Measurements from ENCODE around the gene CYS1.

Gene CYS1

GRCh38 chr2:10071176-10071575 is 9.0 kb downstream of the CYS1 start:
- DNase-seq: no peak

GRCh38 chr2:10067881-10068280 is 12.3 kb downstream of the CYS1 start:
- no peak for DNase-seq

DNA sequence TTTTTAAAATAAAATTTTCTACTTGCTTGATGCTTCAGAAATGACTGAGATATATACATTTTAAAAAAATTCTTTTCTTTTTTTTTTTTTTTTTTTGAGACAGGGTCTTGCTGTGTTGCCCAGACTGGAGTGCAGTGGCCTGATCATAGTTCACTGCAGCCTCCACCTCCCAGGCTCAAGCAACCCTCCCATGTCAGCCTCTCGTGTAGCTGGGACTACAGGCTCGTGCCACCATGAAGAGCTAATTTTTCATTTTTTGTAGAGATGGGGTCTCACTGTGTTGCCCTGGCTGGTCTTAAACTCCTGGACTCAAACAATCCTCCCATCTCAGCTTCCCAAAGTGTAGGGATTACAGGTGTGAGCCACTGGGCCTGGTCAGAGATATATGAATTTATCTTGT is 12.9 kb downstream of the CYS1 start:
- DNase-seq: no peak

GRCh38 chr2:10065773-10066055 is 14.5 kb downstream of the CYS1 start:
- DNase-seq: no peak

DNA sequence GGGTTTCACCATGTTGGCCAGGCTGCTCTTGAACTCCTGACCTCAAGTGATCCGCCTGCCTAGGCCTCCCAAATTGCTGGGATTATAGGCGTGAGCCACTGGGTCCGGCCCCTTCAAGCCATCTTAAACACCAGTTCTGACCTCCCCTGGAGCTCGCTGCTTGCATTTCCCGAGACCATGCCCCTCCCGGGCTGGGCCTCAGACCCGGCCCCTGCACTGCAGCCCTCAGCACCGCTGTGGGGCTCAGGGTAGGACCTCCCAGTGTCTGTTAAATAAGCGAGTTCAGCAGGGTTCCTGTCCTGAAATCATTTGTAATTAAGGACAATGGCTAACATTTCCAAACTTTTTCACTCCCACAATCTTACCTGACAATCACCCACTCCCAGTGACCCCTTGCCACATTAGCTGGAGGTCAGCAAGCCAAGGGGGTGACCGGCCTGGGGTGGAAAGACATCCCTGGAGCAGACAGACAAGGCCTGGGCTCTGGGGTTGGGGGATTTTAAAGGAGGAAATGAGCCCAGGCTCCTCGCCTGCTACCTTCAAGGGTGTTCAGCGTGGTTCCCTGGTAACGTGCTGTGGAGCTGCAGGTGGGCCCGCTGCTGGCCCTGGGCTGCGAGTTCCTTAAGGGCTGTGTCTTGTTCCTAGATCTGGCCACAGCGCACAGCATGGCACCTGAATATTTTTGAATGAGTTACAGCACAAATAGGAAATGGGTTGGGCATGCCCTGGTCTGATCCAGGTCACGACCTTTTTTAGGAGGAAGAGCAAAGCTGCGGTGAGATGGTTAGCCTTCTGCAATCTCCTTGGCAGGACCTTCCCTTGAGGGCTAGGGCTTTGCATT is 15.1 kb downstream of the CYS1 start:
- no peak for DNase-seq

GRCh38 chr2:10063566-10063965 is 16.6 kb downstream of the CYS1 start:
- no peak for DNase-seq

DNA sequence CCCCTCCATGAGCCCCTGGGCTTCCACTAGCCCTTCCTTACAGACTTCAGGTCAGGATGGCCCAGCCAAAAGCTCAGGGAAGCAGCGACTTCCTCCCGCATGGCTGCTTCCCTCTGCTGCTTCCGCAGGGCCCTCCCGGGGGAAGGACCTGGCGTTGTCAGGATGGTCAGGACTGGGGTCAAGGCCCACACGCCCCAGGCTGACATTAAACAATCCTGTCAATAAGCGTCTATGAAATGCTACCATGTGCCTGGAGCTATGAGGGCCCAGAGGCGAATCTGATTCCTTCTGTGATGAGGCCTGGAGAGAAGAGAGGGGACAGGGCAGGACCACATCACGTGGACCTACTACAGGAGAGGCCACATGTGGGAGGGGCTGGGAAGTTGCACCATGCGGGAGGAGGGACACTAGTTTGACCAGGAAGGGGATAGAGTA is 17.3 kb downstream of the CYS1 start:
- no peak for DNase-seq

- DNase-seq: no peak
These were observed 18.8 kb downstream of the CYS1 start for GRCh38 chr2:10061221-10061925.

- no peak for DNase-seq
These were observed 20.5 kb downstream of the CYS1 start for GRCh38 chr2:10059552-10060335.

GRCh38 chr2:10059016-10059351 is 21.2 kb downstream of the CYS1 start:
- no peak for DNase-seq

DNA sequence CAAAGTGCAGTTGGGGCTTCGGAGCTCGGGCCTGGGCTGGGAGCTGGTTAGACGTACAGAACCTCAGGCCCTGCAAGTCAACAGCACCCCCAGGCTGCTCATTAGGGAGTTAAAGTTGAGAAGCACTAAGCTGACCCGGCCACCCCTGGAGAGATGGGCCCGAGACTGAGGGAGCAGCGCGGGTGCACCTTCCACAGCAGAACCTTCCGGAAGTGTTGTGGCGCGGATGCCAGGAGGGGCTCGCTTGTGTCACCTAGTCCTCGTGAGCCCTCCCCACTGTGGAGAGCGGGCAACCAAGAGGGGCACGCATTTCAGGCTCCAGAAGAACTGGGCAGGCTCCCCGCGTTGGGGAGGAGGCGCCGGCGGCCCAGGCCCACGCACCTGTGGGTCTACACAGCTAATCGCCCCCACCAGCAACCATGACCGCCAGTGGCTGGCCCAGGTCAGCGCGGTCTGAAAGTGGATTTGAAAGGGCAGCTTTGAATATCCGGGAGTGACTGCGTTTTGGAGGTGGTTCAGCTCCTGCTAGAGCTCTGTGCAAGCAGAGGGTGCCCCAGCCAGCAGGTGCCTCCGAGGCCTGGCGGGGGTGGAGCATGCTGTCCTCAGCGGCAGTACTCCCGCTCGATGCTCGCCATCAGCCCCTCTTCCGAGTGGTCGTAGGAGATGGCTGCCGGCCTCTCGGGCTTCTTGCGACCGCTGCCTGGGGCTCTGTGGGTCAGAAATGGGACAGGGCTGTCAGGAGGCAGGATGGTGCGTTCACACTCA is 21.8 kb downstream of the CYS1 start:
- DNase-seq: no peak

DNA sequence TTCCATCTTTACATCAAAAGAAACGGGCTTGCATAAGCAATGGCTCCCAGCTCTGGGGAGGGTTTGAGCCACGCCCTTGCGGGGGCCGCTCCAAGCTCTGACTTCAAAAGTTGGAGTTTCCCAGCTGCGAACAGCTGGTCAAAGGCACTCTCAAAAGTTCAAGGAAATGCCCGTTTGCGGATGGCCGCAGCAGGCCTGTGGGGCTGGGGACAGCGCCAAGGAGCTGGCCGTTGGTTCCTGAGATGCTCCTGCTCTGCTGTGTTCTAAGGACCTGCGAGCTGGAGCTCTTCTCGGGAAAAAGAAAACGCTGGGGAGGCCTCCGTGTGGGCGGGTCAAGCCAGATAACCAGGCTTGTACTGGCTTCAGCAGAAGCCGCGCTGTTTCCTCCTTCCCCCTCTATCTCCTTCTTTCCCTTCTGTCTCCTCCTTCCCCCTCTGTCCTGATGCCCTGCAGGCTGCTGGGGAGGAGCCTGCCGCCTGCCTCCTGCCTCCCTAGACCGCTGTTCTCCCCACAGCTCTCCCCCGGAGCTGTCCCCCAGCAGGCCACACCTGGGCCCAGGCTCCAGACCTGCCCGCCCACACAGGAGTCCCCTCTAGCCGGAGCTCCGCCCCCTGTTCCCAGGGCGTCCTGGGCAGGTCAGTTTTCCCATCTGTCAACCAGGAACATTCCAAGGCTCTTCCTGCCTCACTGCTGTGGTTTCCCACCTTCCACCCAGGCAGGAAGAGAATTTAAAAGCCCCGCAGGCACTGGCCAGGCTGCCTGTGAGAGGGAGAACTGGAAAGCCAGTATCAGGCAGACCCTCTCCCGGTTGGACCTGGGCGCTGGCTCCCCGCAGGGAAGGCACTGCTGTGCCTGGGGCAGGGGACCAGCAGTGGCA is 22.7 kb downstream of the CYS1 start:
- DNase-seq: no peak

DNA sequence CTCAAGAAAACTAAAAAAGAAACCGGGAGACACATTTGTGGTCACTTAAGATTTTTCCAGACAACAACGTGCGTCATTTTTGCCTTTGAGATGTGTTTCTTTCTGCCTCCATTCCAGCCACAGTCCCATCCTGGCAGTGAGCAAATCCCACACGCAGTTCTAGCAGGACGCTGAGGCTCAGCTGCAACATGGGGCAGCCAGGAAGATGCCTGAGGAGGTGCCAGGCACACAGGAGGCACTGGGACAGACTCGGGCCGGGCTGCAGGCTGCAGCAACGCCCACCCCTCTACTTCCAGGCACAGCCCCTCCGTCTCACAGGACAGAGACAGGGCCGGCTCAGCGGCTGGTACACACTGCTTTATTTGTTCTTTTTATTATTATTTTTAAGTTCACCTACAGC is 23.8 kb downstream of the CYS1 start:
- no peak for DNase-seq

DNA sequence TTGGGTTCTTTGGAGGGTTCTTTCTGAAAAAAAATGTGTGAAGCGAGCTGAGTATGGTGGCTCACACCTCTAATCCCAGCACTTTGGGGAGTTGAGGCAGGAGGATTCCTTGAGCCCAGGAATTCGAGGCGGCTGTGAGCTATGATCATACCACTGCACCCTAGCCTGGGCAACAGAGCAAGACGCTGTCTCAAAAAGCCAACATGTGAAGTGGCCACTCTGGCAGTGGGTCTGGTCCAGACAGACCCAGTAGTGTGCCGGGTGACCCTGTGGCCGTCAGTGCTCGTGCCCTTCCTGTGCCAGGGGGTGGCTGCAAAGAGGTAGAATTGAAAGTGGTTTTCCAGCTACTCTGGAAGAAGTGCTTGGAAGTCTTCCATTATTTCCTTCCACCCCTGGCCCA is 25.2 kb downstream of the CYS1 start:
- no peak for DNase-seq

- no peak for DNase-seq
These were observed 25.8 kb downstream of the CYS1 start for GRCh38 chr2:10054424-10054823.

- no peak for DNase-seq
These were observed 26.9 kb downstream of the CYS1 start for GRCh38 chr2:10053351-10053750.

DNA sequence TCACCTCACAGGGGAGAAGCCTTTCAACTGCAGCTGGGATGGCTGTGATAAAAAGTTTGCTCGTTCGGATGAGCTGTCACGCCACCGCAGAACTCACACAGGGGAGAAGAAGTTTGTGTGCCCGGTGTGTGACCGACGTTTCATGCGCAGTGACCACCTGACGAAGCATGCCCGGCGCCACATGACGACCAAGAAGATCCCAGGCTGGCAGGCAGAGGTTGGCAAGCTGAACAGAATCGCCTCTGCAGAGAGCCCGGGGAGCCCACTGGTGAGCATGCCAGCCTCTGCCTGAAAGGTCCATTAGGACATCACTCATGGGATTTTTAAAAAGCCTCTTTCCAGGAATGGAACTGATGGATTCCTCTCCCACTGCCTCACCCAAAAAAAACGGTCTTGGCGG is 28.0 kb downstream of the CYS1 start:
- DNase-seq: no peak

DNA sequence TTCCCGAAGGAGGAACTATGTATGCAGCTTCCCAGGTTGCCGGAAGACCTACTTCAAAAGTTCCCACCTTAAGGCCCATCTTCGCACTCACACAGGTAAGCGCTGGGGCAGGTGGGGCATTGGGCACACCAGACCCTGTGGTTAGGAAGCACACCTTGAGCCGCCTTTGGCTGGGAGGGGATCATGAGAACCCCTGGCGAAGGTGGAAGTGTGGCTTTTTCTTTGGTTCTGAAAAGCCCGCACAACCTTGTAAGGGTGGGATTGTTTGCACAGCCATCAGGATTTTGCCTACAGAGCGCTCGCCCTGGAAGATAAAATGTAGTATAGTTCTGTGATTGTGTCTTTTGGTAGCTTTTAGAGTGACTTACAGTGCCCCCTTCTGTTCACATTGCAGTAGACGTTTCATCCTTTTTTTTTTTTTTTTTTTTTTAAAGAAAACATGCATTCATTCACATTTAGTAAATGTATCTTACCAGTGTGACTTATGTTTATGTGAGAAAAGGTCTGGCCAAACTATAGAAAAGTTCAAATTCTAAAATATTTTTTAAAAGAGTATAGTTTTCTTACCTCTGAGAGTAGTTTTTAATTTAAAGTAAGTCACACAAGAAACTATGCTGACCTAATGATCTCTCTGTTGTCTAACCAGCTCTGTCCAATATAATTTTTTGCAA is 31.6 kb downstream of the CYS1 start:
- DNase-seq: no peak

DNA sequence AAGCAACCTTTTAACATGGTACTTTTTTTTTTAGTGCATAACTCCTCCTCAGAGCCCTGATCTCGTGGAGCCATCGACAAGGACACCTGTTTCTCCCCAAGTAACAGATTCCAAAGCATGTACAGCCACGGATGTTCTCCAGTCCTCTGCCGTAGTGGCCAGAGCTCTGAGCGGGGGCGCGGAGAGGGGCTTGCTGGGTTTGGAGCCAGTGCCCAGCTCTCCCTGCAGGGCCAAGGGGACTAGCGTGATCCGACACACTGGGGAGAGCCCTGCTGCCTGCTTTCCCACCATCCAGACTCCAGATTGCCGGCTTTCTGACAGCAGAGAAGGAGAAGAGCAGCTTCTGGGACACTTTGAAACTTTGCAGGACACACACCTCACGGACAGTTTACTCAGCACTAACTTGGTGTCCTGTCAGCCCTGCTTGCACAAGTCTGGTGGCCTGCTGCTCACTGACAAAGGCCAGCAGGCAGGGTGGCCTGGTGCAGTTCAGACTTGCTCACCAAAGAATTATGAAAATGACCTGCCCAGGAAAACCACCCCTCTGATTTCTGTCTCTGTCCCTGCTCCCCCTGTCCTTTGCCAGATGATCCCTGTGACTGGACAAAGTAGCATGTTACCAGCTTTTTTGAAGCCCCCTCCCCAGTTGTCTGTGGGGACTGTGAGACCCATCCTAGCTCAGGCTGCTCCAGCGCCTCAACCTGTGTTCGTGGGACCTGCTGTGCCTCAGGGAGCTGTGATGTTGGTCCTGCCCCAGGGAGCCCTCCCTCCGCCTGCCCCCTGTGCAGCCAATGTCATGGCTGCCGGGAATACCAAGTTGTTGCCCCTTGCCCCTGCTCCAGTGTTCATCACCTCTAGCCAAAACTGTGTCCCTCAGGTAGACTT is 32.4 kb downstream of the CYS1 start:
- DNase-seq: no peak

- no peak for DNase-seq
These were observed 33.3 kb downstream of the CYS1 start for GRCh38 chr2:10046931-10047330.
